HG03460 (cell line): ENCODE measurements around the gene PLEK.
"Not testable (repeated sequence)": the region's sequence is repeated elsewhere in the genome, so short reads cannot be mapped to it uniquely, and the experiment has no call there.

ENCODE experiments used
- ATAC-seq: cut with Tn5 transposase; IDR thresholded peaks from one replicate; pipeline ENCODE4 v1.9.1; 2021; ENCODE audit not compliant: unreplicated experiment

The PLEK gene

GRCh38 chr2:68365087-68365486 is at the start of gene PLEK:
TSS of gene PLEK (plus strand) at chr2:68365282. CDS start at chr2:68365352, 70 bp downstream.
- ATAC-seq: peak; percentile 59

- ATAC-seq: no peak
Measured at GRCh38 chr2:68316111-68316510, 49.0 kb upstream of the PLEK start.

- ATAC-seq: no peak
Measured at GRCh38 chr2:68317971-68318913, 46.8 kb upstream of the PLEK start.

GRCh38 chr2:68318914-68319397 is 46.1 kb upstream of the PLEK start:
- no peak for ATAC-seq

GRCh38 chr2:68319398-68320117 is 45.5 kb upstream of the PLEK start, which contains the start of gene CNRIP1:
TSS of gene CNRIP1 (minus strand) at chr2:68319949. CDS start at chr2:68319400, 549 bp downstream.
- no peak for ATAC-seq

GRCh38 chr2:68320118-68320641 is 44.9 kb upstream of the PLEK start:
- ATAC-seq: no peak

GRCh38 chr2:68325056-68325455 is 40.0 kb upstream of the PLEK start:
- no peak for ATAC-seq

GRCh38 chr2:68328901-68329300 is 36.2 kb upstream of the PLEK start:
- ATAC-seq: no peak

GRCh38 chr2:68330691-68331090 is 34.4 kb upstream of the PLEK start:
- no peak for ATAC-seq

GRCh38 chr2:68333009-68333408 is 32.1 kb upstream of the PLEK start:
- ATAC-seq: no peak

GRCh38 chr2:68333931-68334330 is 31.2 kb upstream of the PLEK start:
- no peak for ATAC-seq

GRCh38 chr2:68336192-68336591 is 28.9 kb upstream of the PLEK start:
- no peak for ATAC-seq

GRCh38 chr2:68340226-68341061 is 24.6 kb upstream of the PLEK start:
- no peak for ATAC-seq

- no peak for ATAC-seq
Measured at GRCh38 chr2:68341062-68341329, 24.1 kb upstream of the PLEK start.

- no peak for ATAC-seq
Measured at GRCh38 chr2:68341583-68341982, 23.5 kb upstream of the PLEK start.

- ATAC-seq: no peak
Measured at GRCh38 chr2:68342470-68342869, 22.6 kb upstream of the PLEK start.

GRCh38 chr2:68344031-68344430 is 21.1 kb upstream of the PLEK start:
- ATAC-seq: no peak

- no peak for ATAC-seq
Measured at GRCh38 chr2:68345129-68345875, 19.8 kb upstream of the PLEK start.

- not testable (repeated sequence) for ATAC-seq
Measured at GRCh38 chr2:68349091-68349490, 16.0 kb upstream of the PLEK start.

GRCh38 chr2:68351997-68352396 is 13.1 kb upstream of the PLEK start:
- no peak for ATAC-seq
